Body of pancreas (tissue), 4 donors: ENCODE measurements around the gene SLN.

Experiments used
- CTCF ChIP-seq, 7 experiments: fragments of 450-650 bp in 4 of 7; fragments of 200-600 bp in 3 of 7; sonication (generic) in 3 of 7; IDR thresholded peaks; one replicate each; pipeline ENCODE4 v1.5.1; 2016 to 2019; ENCODE audit warnings: antibody characterized with exemption in 7 of 7
- POLR2A ChIP-seq, 3 donors: fragments of 450-650 bp; IDR thresholded peaks; one replicate each; pipeline ENCODE4 v1.6.1; 2016; ENCODE audit warnings: antibody characterized with exemption in 3 of 3, mild to moderate bottlenecking in 2 of 3

GRCh38 chr11:107696140-107696539 lies 15.7 kb downstream of the SLN start:
- no peak for TF ChIP-seq CTCF (IDR thresholded peaks at IDR 0.05)
- no peak for TF ChIP-seq POLR2A (IDR thresholded peaks at IDR 0.05)
